GM10266 (cell line): Measurements from ENCODE around the gene RNPEPL1.

Source experiments
- DNase-seq: peaks from one replicate; pipeline ENCODE4 v3.0.0; 2012; ENCODE audit errors: extremely low spot score
- TF ChIP-seq, protein P1 (sequence below): IDR thresholded peaks from 2 replicates; pipeline ENCODE4 v1.5.1; 2012; ENCODE audit warnings: mild to moderate bottlenecking, low read depth; ENCODE audit not compliant: control insufficient read depth, insufficient read depth; ENCODE audit errors: missing control alignments

RNPEPL1 gene

DNA sequence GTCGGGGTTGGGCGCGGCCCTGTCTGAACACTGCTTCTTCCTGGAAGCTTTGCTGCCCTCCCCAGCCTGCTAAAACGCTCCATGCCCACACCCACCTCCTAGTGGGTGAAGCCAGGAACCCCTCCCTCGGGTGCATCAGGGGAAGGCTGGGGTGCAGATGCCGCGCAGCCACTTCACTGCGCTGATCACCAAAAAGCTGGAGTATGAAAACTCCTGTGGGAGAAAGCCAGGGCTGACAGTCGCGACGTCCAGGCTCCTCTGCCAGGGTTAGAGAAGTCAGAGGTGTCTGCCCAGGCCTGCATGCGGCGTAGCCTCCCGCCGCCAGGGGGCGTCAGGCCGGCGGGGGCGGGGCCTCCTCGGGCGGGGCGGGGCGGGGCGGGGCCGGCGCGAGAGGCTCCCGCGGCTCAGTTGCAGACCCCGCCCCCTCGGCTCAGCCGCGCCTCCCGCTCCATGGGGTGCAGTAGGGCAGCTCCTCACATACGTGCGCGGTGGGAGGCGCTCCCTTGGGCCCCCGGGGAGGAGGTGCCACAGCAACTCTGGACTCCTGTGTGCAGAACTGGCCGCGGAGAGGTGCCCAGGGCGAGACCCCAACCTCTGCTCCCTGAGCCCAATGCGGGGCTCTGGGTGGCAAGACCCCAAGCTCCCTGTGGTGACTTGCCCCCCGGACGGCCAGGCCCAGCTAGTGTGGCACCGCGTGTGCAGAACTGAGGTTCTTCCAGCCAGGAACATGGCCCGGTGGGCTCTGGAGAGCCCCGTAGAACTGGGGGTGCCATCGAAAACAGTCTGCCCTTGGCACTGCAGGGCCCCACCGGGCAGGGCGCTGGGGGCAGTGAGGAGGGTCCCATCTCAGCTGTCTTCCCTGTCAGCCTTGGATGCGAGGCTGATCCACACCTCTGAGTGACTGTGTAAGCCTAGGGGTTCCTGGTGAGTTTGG is 1.8 kb upstream of the RNPEPL1 start:
- TF ChIP-seq, protein P1, sequence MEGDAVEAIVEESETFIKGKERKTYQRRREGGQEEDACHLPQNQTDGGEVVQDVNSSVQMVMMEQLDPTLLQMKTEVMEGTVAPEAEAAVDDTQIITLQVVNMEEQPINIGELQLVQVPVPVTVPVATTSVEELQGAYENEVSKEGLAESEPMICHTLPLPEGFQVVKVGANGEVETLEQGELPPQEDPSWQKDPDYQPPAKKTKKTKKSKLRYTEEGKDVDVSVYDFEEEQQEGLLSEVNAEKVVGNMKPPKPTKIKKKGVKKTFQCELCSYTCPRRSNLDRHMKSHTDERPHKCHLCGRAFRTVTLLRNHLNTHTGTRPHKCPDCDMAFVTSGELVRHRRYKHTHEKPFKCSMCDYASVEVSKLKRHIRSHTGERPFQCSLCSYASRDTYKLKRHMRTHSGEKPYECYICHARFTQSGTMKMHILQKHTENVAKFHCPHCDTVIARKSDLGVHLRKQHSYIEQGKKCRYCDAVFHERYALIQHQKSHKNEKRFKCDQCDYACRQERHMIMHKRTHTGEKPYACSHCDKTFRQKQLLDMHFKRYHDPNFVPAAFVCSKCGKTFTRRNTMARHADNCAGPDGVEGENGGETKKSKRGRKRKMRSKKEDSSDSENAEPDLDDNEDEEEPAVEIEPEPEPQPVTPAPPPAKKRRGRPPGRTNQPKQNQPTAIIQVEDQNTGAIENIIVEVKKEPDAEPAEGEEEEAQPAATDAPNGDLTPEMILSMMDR = peak; percentile 81
- DNase-seq = peak; percentile 94

DNA sequence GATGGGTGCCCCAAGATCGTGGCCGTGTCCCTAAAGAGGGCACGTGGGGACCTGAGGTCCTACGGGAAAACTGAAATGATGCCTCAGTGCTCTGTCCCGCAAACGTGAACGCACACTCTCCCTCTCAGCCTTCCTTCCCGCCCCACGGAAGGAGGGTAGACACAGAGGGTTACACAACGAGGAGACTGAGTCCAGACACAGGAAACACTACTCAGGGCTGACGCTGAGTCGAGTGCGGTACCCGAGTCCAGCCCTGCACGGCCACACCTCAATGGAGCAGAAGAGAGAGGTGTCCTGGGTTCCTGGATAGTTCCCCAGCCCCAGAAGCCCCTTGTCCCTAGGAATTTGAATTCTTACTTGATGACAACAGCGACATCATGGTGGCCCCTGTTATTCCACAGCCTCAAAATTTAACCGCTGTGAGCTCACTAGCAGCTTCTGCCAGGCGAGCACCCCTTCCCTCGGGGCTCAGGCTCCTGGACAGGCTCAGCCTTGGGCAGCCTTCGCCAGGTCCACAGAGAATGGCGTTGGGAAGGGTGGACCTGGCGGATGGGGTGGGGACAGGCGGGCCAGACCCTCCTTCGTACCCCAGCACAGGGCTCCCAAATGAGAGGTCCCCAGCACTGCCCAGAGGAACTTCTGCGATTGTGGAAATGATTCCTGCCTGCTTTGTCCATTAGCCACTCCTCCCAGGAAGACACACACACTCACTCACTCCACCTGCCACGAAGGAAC is 980 bp upstream of the RNPEPL1 start:
- no peak for DNase-seq
- TF ChIP-seq, protein P1 = no peak

DNA sequence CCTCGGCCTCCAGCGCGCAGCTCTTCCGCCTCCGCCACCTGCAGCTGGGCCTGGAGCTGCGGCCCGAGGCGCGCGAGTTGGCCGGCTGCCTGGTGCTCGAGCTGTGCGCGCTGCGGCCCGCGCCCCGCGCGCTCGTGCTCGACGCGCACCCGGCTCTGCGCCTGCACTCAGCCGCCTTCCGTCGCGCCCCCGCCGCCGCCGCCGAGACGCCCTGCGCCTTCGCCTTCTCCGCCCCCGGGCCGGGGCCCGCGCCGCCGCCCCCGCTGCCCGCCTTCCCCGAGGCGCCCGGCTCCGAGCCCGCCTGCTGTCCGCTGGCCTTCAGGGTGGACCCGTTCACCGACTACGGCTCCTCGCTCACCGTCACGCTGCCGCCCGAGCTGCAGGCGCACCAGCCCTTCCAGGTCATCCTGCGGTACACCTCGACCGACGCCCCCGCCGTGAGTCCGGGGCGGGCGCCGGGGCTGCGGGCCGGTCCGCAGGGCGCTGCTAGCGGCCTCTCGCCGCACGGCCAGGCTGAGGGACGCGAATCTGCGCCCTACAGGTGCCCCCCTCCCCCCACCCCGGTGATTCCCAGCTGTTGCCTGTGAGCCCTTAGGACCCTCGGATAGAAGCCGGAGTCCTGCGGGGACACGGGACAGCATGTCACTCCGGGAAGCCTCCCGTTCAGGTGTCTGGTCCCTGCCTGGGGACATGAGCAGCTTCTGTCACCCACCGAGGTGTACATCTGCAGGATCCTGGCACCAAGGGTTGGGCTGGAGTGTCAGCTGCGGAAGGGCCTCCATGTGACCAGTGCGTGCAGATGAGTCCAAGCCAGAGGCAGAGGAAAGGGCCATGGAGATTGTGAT is 616 bp downstream of the RNPEPL1 start:
- peak; percentile 73 for DNase-seq

DNA sequence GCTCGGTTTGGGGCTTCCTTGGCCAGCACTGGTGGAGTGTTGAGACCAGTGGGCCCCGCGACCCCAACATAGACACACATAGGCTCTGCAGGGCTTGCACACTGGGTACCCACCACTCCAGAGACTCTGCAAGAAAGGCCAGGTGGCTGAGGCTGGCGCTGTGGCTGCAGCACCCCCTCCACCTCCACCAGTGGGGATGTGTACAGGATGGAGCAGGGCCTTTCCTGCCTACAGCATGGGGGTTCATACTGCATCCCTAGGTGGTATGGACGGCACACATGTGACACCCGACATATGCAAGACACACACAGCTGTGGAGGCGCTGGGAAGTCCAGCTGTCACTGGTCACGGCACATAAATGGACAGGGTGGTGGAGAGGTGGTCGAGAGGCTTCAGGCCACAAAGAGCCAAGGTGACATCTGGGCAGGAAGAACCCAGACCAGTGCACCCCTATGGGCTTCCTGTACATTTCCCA is 1.3 kb downstream of the RNPEPL1 start:
- TF ChIP-seq, protein P1 = no peak

More for the DNA sequence above, 616 bp downstream of the RNPEPL1 start:
- TF ChIP-seq, protein P1 = no peak

DNA sequence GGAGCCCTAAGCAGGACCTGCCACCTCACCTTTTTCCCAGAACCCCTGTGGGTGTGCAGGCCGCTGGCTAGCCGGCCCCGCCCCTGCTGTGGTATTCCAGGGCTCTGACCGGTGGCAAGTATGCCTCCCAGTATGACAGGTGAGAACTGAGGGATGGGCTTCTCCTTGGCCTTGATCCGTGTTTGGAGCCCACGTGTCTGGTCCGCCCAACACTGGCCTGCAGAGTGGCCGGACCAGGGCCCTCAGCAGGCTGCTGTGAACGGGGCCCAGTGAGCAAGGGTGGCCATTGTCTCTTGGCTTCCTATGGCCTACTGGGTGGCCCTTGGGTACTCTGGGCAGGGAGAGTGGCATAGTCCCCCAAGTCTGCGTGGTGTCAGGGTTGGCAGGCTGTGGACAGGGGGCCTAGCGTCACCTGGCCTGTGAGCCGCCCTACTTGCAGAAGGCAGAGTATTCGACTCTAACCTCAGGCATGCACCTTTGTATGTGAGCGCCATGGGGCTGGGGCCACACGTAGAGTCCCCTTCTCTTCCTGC is 1.8 kb downstream of the RNPEPL1 start:
- TF ChIP-seq, protein P1 = no peak

More for the DNA sequence above, 1.3 kb downstream of the RNPEPL1 start:
- DNase-seq = no peak

GRCh38 chr2:240570531-240571313 is 2.4 kb downstream of the RNPEPL1 start:
- TF ChIP-seq, protein P1 = no peak
- DNase-seq = no peak

More for the DNA sequence above, 1.8 kb downstream of the RNPEPL1 start:
- no peak for DNase-seq
